ENCODE measurements around the gene LRP8.

Gene LRP8

GRCh38 chr1:53359225-53359933, 31.5 kb upstream of the LRP8 start:
- DNase-seq (ENCODE audit: low read depth): no peak

- no peak for DNase-seq (ENCODE audit: low read depth)
These were observed 28.8 kb upstream of the LRP8 start for GRCh38 chr1:53356637-53357036.

- DNase-seq (ENCODE audit: low read depth): no peak
These were observed 26.2 kb upstream of the LRP8 start for GRCh38 chr1:53354119-53354518.

- DNase-seq (ENCODE audit: low read depth): no peak
These were observed 24.7 kb upstream of the LRP8 start for GRCh38 chr1:53352561-53352960.

- no peak for DNase-seq (ENCODE audit: low read depth)
These were observed 23.2 kb upstream of the LRP8 start for GRCh38 chr1:53350853-53351767.

- no peak for DNase-seq (ENCODE audit: low read depth)
These were observed 22.3 kb upstream of the LRP8 start for GRCh38 chr1:53349968-53350852.

DNA sequence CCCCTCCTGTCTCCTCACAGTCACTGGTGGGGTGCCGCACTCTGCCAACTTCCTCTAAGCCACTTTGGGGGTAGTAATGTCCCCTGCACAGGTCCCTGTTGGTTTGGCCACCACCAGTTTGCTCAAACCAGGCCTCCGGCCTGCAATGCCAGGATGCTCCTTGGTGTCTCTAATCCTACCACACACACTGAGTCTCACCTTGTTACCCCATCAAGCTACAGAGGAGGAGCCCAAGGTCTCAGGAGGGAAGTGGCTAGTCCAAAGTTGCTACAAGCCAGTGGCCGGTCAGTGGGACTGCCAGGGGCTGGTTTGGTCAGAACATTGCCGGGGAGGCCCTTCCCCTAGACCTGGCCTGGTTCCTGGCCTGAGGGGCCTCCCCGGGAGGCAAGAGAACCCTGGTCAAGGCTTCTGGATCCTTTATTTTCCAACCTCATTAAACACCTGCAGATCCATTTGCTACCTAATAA, 21.5 kb upstream of the LRP8 start:
- no peak for DNase-seq (ENCODE audit: low read depth)

GRCh38 chr1:53348486-53349368, 20.9 kb upstream of the LRP8 start:
- DNase-seq (ENCODE audit: low read depth): no peak

GRCh38 chr1:53346814-53347176, 18.9 kb upstream of the LRP8 start:
- DNase-seq (ENCODE audit: low read depth): no peak

- DNase-seq (ENCODE audit: low read depth): no peak
These were observed 18.3 kb upstream of the LRP8 start for GRCh38 chr1:53345996-53346813.

GRCh38 chr1:53344921-53345838, 17.3 kb upstream of the LRP8 start:
- no peak for DNase-seq (ENCODE audit: low read depth)

DNA sequence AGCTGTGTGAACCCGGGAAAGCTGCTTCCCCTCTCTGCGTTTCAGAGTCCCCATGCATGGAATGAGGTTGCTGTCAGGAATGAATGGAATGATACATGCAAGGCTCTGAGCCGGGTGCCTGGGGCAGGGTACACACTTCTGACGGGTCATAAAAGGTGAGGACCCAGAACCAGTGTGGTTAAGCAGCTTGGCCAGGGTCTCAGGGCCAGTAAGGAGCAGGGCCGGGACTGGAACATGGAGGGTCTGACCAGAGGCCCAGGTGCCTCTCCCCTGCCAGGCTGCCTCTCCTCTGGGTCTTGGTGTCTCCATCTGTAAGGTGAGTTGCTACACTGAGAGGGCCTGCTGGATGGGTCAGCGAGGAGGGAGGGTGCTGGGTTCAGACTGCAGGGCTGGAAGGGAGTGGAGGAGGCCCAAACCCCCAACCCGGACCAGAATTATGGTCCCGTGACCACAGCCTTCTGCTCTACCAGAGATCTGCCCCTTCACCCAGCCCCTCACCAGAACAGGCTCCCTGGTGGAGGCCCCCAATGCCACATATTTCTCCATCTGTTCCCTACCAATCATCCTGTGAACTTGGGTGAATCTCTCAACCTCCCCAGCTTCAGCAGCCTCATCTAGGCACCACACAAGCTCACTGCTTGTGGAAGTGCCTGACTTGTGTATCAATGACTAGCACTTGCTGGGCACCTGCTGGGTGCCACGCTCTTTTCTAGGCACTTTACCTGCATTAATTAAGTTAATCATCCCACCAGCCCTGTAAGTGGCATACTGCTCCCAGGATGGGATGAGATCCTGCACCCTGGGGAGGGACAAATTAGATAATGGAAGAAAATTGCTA, 16.2 kb upstream of the LRP8 start:
- DNase-seq (ENCODE audit: low read depth): no peak

- no peak for DNase-seq (ENCODE audit: low read depth)
These were observed 15.0 kb upstream of the LRP8 start for GRCh38 chr1:53342735-53343470.

DNA sequence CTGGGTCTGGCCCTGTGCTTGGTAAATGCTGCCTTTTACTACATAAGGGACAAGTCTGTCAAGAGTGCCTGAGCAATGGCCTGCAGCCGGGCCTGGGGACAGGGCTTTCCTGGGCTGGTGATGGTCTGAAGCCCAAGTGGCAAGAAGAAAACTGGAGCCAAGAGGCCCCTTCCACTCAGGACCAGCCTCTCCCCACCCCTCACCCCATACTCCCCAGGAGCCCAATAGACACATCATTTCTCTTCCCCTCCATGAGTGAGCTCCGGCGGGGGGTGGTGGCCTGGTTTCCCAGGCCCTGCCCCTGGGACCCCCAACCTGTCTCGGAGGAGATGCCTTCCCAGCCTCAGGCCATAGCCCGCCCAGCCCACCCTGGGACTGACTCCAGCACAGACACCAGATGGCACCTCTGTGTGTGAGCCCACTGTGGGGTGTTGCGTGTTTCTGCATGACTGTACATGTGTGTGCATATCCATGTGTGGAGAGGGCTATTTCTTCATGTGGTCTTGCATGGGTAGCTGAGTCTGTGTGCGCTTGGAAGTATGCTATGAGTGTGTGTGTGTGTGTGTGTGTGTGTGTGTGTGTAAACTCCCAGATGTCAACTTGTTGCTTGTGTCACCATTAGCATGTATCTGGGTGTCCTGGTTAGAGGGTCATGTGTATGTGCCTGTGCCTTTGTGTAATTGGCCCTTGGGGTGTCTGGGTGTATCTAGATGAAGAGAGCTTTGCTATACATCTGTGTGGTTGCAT, 14.3 kb upstream of the LRP8 start:
- no peak for DNase-seq (ENCODE audit: low read depth)

- DNase-seq (ENCODE audit: low read depth): no peak
These were observed 13.6 kb upstream of the LRP8 start for GRCh38 chr1:53341521-53341895.

DNA sequence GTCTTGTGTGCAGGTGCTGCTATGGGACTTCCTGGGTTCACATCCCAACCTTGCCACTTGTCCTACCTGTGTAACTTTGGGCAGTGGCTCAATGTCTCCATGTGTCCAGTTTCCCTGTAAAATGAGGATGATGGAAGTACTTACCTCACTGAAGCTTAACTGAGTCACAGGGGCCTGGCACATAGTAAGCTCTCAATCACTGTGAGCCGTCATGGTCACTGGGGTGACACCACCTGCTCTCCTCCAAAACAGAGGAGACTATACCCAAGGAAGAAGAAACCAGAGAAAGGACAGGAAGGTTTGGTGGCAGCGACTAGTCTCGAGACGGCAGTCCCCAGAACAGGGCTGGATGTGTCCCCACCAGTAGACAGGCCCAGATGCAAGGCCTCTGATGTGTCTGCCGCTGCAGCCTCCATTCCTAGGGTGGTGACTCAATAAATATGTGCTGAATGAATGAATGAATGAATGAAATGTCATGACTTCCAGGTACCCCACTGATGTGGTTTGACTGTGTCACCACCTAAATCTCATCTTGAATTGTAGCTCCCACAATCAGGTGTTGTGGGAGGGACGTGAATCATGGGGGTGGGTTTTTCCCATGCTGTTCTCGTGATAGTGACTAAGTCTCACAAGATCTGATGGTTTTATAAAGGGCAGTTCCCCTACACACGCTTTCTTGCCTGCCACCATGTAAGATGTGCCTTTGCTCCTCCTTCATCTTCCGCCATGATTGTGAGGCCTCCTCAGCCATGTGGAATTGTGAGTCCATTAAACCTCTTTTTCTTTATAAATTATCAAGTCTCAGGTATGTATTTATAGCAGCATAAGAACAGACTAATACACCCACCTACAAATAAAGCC, 13.0 kb upstream of the LRP8 start:
- no peak for DNase-seq (ENCODE audit: low read depth)

All from GM04504 (cell line).